ENCODE measurements around the gene MSMB. TPM values are rescaled to one million over a fixed set of nuclear protein-coding genes. Genes with fewer than 3 reads are reported as not detected.

The MSMB gene
- total RNA-seq, 1 experiment from 2014 or later = not detected

DNA sequence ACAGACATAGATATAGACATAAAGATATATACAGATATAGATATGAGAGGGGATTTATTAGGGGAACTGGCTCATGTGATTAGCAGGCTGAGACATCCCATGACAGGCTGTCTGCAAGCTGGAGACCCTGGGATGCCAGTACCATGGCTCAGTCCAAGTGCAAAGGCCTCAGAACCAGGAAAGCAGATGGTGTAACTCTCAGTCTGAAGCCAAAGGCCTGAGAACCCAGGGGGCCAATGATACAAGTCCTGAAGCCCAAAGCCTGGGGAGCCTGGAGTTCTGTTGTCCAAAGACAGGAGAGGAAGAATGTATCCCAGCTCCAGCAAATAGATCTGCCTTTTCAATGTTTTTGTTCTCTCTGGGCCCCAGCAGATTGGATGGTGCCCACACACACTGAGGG, 21.1 kb downstream of the MSMB start:
- H3K9me3 ChIP-seq (ENCODE audit: insufficient read depth, low read depth) = no peaks in the 10 kb centered on the region
- ChIA-PET POLR2A (ENCODE audit: unreplicated experiment) (no interaction called here), CTCF (no interaction called here)
- H3K79me2 ChIP-seq (ENCODE audit: low read depth) = peaks cover 98% of the 10 kb centered on the region
- no TSS peak for BruUV-seq (replicated peaks)
- TF ChIP-seq EZH2 (IDR thresholded peaks at IDR 0.05; ENCODE audit: low read depth) = no peak
- TF ChIP-seq, protein P1, sequence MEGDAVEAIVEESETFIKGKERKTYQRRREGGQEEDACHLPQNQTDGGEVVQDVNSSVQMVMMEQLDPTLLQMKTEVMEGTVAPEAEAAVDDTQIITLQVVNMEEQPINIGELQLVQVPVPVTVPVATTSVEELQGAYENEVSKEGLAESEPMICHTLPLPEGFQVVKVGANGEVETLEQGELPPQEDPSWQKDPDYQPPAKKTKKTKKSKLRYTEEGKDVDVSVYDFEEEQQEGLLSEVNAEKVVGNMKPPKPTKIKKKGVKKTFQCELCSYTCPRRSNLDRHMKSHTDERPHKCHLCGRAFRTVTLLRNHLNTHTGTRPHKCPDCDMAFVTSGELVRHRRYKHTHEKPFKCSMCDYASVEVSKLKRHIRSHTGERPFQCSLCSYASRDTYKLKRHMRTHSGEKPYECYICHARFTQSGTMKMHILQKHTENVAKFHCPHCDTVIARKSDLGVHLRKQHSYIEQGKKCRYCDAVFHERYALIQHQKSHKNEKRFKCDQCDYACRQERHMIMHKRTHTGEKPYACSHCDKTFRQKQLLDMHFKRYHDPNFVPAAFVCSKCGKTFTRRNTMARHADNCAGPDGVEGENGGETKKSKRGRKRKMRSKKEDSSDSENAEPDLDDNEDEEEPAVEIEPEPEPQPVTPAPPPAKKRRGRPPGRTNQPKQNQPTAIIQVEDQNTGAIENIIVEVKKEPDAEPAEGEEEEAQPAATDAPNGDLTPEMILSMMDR (conservative IDR thresholded peaks at IDR 0.05) = no peak
- no peaks in the 10 kb centered on the region for H3K27me3 ChIP-seq (ENCODE audit: insufficient read depth, low read depth)
- intact Hi-C loops (cut with micrococcal nuclease; ENCODE audit: unreplicated experiment) = loop anchor here (5.0 to 10.0 kb wide), 4 partner anchors 43 to 773 kb away; no protein-coding TSS in a partner anchor
- H3K9me2 ChIP-seq (ENCODE audit: insufficient read depth) = no peaks in the 10 kb centered on the region
- no peak overlapping the region for H3K27ac ChIP-seq
- H3K36me3 ChIP-seq (ENCODE audit: low read depth) = 0 out of 2 replicates have a peak, but pooled peaks cover 11% of the 10 kb centered on the region
- H3K4me1 ChIP-seq (replicated peaks; ENCODE audit: insufficient read depth) = peaks cover 49% of the 10 kb centered on the region
- H3K4me2 ChIP-seq = no peak overlapping the region
- H3K4me3 ChIP-seq = no peak overlapping the region
- no peak for DNase-seq
- H2AFZ ChIP-seq = no peak overlapping the region
- H3F3A ChIP-seq (ENCODE audit: insufficient read depth, low read depth) = peaks cover 40% of the 10 kb centered on the region
- H4K20me1 ChIP-seq (ENCODE audit: insufficient read depth) = peaks cover 70% of the 10 kb centered on the region

DNA sequence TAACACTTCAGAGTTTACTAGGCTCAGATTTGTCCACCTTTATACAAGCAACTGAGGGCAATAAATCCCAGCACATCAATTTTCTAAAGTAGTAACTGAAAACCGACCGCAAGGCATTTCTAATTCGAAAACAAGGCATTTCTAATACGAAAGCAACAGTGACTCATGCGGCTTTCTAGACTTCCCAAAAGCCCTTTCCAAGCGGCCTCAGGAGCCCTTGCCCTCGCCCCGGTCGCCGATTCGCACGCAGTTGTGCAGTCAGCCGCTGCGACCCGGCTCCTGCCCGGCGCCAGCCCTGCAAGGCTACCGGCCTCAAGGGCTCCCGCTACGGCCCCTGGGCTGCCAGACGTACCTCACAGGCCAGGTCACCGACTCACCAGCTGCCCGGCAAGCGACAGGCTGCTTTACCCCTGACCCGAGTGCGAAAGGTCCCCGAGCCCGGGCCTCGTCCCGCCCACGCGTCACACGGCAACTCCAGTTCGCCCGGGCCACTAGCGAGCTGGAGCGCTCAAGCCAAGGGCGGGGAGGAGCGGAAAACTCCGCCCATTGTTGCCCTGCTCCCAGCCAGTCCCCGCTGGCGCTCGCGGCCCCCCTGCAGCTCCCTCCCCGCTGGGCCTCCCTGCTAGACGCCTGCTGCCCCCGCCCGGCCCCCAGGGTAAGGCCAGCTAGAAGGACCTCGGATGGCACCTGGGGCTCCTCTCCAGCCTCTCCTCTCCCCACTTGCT, 22.9 kb downstream of the MSMB start:
- peak overlapping the region; percentile 80 for H2AFZ ChIP-seq
- no peaks in the 10 kb centered on the region for H3K9me3 ChIP-seq (ENCODE audit: insufficient read depth, low read depth)
- no peaks in the 10 kb centered on the region for H3K9me2 ChIP-seq (ENCODE audit: insufficient read depth)
- H3K36me3 ChIP-seq (ENCODE audit: low read depth) = 0 out of 2 replicates have a peak, but pooled peaks cover 15% of the 10 kb centered on the region
- H3K4me1 ChIP-seq (replicated peaks; ENCODE audit: insufficient read depth) = peaks cover 41% of the 10 kb centered on the region
- peaks cover 40% of the 10 kb centered on the region for H3F3A ChIP-seq (ENCODE audit: insufficient read depth, low read depth)
- TF ChIP-seq, protein P1 (conservative IDR thresholded peaks at IDR 0.05) = peak; percentile 43; the same call in 1 of the 2 replicates
- TF ChIP-seq EZH2 (IDR thresholded peaks at IDR 0.05; ENCODE audit: low read depth) = no peak
- peak overlapping the region; percentile 97 for H3K4me2 ChIP-seq
- peak overlapping the region; percentile 93 for H3K27ac ChIP-seq
- no peaks in the 10 kb centered on the region for H3K27me3 ChIP-seq (ENCODE audit: insufficient read depth, low read depth)
- intact Hi-C loops (cut with micrococcal nuclease; ENCODE audit: unreplicated experiment) = loop anchor here (5.0 to 10.0 kb wide), 3 partner anchors 41 to 558 kb away; no protein-coding TSS in a partner anchor
- peak overlapping the region; percentile 71 for H3K4me3 ChIP-seq
- CTCF ChIA-PET = interaction anchor here (0.7 kb wide), 1 partner anchor 44 kb away, joined by 4 read pairs; no protein-coding TSS in a partner anchor
- peaks cover 78% of the 10 kb centered on the region for H4K20me1 ChIP-seq (ENCODE audit: insufficient read depth)
- POLR2A ChIA-PET (ENCODE audit: unreplicated experiment) = interaction anchor here (0.6 to 0.9 kb wide), 3 partner anchors 19 to 1021 kb away, joined by 4 to 5 read pairs (median 5); no protein-coding TSS in a partner anchor
- DNase-seq = peak; percentile 91 to 97
- TSS peak; percentile 98 for BruUV-seq (replicated peaks)
- peaks cover 98% of the 10 kb centered on the region for H3K79me2 ChIP-seq (ENCODE audit: low read depth)

DNA sequence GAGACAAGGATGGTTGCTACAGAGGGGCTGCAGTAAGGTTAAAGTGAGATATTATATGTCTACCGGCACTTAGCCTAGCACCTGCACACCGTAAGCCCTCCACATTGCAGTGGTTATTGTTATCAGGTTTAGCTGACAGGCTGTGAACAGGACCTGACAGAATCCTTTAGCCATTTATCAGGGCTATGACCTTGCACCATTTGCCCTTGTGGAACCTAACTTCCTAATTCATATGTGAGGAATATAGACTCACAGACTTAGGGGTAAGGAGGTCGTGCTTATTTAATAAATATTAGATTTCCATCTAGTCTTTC, 25.8 kb downstream of the MSMB start:
- Histone ChIP-seq H2AFZ (no peak overlapping the region), H3K9me3 (ENCODE audit: insufficient read depth, low read depth) (no peaks in the 10 kb centered on the region), H3K27me3 (ENCODE audit: insufficient read depth, low read depth) (no peaks in the 10 kb centered on the region), H3K79me2 (ENCODE audit: low read depth) (peaks cover 97% of the 10 kb centered on the region), H4K20me1 (ENCODE audit: insufficient read depth) (peaks cover 65% of the 10 kb centered on the region), H3F3A (ENCODE audit: insufficient read depth, low read depth) (peaks cover 40% of the 10 kb centered on the region), H3K9me2 (ENCODE audit: insufficient read depth) (no peaks in the 10 kb centered on the region), H3K4me3 (peak overlapping the region; percentile 33; the same call in 1 of the 2 replicates), H3K27ac (peak overlapping the region; percentile 93; the same call in 1 of the 2 replicates), H3K36me3 (ENCODE audit: low read depth) (peaks cover 14% of the 10 kb centered on the region; the same call in 1 of the 2 replicates), H3K4me1 (replicated peaks; ENCODE audit: insufficient read depth) (peaks cover 37% of the 10 kb centered on the region), H3K4me2 (peak overlapping the region; percentile 97; the same call in 1 of the 2 replicates)
- no TSS peak for BruUV-seq (replicated peaks)
- intact Hi-C loops (cut with micrococcal nuclease; ENCODE audit: unreplicated experiment) = loop anchor here (5.0 to 10.0 kb wide), 3 partner anchors 38 to 556 kb away; no protein-coding TSS in a partner anchor
- TF ChIP-seq EZH2 (IDR thresholded peaks at IDR 0.05; ENCODE audit: low read depth) = no peak
- TF ChIP-seq, protein P1 (conservative IDR thresholded peaks at IDR 0.05) = no peak
- ChIA-PET POLR2A (ENCODE audit: unreplicated experiment) (no interaction called here), CTCF (no interaction called here)
- DNase-seq = no peak

Data from PC-9 (cell line).